ENCODE results near the gene FRMD7.
"Not testable (repeated sequence)": the region's sequence is repeated elsewhere in the genome, so short reads cannot be mapped to it uniquely, and the experiment has no call there.

The FRMD7 gene

GRCh38 chrX:132093239-132093860 is 34.5 kb downstream of the FRMD7 start:
- DNase-seq (ENCODE audit: low spot score) = no peak

- peak; percentile 50 for DNase-seq (ENCODE audit: low spot score)
Measured at GRCh38 chrX:132092439-132093065, 35.3 kb downstream of the FRMD7 start.

DNA sequence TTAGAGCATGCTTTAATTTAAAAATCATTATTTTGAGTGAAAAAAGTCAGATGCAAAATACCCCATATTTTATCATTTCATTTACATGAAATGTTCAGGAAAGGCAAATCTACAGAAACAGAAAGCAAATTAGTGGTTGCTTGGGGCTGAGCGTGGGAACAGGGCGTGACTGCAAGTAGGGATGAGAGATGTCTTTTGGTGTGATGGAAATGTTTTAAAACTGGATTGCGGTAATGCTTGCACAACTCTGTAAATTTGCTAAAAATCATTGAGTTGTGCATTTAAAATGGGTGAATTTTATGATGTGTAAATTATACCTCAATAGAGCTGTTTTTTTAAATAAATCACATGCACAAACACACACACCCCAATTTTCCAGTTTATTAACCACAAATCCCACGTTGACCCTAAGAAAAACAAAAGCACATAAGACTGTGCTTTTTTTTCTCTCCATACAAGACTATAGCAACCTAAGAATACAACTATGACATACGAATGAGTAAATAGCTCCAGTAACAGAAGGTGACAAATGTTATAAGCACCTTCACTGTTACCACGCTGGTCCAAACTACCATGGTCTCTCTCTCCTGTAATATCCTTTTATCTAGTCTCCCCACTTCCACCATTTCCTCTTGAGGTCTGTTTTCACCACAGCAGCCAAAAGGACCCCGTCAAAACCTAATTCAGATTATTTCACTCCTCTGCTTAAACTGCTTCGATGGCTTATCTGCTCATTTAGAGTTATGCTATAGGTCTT is 37.2 kb downstream of the FRMD7 start:
- DNase-seq (ENCODE audit: low spot score) = no peak

- DNase-seq (ENCODE audit: low spot score) = no peak
Measured at GRCh38 chrX:132088864-132089263, 39.0 kb downstream of the FRMD7 start.

DNA sequence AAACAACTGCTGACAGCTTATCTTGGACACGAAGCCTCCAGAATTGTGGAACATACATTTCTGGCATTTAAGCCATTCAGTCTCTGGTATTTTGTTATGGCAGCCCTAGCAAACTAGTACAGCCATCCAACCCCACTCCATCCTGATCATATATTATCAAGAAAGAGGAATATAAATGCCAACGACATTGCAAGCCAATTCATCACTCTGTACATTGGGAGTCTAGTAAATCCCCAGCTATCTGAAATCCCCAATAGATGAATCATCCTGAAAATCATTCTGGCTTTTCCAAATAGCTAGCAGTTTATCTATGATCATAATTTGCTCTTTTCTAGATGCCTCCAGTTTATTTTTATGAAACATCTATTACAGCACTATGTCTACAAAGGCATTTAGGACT is 41.1 kb downstream of the FRMD7 start:
- DNase-seq (ENCODE audit: low spot score) = no peak

DNA sequence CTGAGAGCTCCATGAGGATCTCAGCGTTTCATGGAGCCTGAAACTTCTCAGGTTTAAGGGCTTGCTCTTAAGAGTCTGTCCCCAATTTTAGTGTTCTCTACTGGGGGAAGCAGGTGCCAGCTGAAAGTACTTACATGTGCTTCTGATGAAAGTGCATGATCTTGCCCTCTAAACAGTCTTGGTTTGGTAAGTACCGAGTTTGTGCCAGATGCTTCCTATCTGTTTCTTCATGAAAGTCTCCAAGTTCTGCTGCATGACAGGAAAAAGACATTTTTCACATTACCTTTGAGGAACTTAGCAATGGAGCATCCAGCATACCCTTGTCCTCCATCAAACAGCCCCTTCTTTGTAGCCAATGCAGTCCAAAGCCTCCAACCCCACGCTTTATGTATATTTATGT is 42.0 kb downstream of the FRMD7 start:
- no peak for DNase-seq (ENCODE audit: low spot score)

GRCh38 chrX:132077912-132078311 is 49.9 kb downstream of the FRMD7 start:
- no peak for DNase-seq (ENCODE audit: low spot score)

DNA sequence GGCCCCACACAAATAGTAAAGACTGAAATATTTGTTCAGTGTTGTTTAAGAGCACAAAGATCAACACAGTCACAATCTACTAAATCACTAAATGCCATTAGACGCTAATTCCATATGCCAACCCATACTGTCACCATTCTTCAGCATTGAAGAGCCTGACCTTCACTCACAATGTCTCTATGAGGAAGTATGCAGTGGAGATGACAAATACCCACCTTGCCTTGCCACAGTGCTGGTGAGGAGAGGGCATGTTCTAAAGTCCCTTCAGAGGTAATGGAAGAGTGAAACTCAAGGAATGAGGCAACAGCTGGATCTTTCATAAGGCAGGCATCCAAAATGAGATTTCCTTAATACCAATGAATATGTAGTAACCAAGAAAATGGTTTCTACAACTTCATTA is 50.4 kb downstream of the FRMD7 start:
- DNase-seq (ENCODE audit: low spot score) = no peak

DNA sequence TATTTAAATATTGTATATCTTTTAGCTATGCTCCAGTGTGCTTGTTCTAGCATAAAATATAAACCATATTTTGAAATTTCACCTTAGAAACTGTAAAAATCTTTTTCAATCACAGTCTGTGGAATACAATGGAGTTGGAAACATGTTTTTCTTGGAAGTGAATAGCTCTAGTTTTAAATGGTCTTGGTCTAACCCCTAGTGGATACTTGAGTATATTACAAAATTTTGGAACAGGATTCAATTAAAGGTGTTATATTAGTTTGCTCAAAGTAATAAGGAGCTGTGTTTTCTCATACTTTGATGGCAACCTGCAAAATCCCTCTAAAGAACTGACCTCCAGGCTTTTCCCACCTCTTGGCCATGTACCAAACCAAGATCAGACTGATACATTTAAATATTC is 56.6 kb downstream of the FRMD7 start:
- DNase-seq (ENCODE audit: low spot score) = no peak

GRCh38 chrX:132068405-132068804 is 59.4 kb downstream of the FRMD7 start:
- no peak for DNase-seq (ENCODE audit: low spot score)

DNA sequence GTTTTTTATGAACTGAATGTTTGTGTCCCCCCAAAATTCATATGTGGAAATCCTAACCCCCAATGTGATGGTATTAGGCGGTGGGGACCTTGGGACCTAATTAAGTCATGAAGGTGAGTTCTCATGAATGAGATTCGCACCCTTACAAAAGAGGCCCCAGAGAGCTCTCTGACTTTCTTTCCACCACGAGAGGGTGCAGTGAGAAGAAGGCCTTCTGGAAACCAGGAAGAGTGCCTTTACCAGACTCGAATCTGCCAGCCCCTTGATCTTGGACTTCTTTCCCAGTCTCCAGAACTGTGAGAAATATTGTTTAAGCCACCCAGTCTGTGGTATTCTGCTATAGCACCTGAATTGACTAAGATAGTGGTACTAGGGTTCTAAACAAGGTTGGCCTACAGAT is 64.0 kb downstream of the FRMD7 start:
- no peak for DNase-seq (ENCODE audit: low spot score)

DNA sequence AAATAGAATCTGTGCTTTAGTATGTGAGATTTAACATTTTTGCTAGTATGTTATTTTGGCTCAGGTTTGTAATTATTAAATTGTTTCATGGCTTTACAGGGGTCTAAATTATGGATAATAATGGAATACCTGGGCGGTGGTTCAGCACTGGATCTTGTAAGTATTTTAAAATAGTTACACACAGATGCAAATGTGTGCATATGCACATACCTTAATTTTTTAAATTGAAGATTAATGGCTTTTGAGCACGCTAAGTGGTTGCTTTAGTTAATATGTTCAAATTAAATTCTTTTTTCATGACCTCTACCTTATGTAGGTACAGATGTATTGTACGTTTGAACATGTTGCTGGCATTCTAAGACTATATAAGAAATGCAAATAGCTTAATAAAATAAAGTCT is 64.5 kb downstream of the FRMD7 start:
- DNase-seq (ENCODE audit: low spot score) = no peak

- no peak for DNase-seq (ENCODE audit: low spot score)
Measured at GRCh38 chrX:132059973-132060540, 67.8 kb downstream of the FRMD7 start.

DNA sequence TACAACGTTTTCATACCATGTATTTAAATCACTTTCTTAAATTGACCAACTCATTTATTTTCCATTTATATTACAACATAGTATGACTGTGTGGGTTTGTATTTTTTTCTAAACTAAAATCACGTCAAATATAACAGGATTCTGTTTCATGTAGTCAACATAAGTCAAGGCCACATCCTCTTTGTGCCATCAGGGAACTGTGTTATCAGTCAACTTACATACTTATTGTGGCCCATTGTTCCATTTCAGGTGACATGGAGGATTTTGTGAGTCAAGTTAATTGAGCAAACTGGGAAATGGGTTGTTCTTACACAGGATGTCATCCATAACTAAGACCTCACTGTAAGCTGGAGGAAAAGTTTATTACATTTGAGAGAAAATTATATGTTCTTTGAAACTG is 68.8 kb downstream of the FRMD7 start:
- no peak for DNase-seq (ENCODE audit: low spot score)

DNA sequence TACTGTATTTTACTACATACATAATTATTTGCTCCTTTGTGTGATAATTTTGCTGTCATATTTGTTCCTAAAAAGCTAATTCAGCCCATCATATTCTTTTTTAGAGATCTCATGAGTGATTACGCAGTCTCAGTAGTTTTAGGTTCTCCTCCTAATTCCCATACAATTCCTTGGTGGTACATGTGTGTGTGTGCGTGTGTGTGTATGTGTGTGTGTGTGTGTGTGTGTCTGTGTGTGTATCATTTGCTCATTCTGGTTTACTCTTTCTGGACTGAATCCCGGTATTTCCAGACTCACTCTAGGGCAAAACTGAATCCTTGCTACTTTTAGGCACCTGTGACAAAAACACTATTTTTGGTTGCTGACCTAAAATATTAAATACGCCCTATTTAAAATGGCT is 69.8 kb downstream of the FRMD7 start:
- DNase-seq (ENCODE audit: low spot score) = no peak

DNA sequence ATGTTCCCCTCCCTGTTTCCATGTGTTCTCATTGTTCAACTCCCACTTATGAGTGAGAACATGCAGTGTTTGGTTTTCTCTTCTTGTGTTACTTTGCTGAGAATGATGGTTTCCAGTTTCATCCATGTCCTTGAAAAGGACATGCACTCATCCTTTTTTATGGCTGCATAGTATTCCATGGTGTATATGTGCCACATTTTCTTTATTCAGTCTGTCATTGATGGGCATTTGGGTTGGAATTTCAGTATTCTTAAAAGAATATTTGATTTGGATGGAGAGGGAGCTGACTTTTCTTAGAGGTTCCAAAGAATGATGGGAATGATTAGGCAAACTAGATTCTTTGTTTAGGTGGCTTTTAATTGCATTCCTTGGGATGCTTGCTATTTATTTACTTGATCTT is 76.0 kb downstream of the FRMD7 start:
- DNase-seq (ENCODE audit: low spot score) = not testable (repeated sequence)

- DNase-seq (ENCODE audit: low spot score) = no peak
Measured at GRCh38 chrX:132046533-132046932, 81.3 kb downstream of the FRMD7 start.

- DNase-seq (ENCODE audit: low spot score) = no peak
Measured at GRCh38 chrX:132045456-132045855, 82.4 kb downstream of the FRMD7 start.

GRCh38 chrX:132044953-132045352 is 82.9 kb downstream of the FRMD7 start:
- DNase-seq (ENCODE audit: low spot score) = no peak

GRCh38 chrX:132043977-132044376 is 83.8 kb downstream of the FRMD7 start:
- no peak for DNase-seq (ENCODE audit: low spot score)

- no peak for DNase-seq (ENCODE audit: low spot score)
Measured at GRCh38 chrX:132041015-132041414, 86.8 kb downstream of the FRMD7 start.

GRCh38 chrX:132040066-132040465 is 87.8 kb downstream of the FRMD7 start:
- no peak for DNase-seq (ENCODE audit: low spot score)

GRCh38 chrX:132037479-132037993 is 90.3 kb downstream of the FRMD7 start:
- DNase-seq (ENCODE audit: low spot score) = no peak
